IMR-90 (cell line): Measurements from ENCODE around the gene DLX6. TPM values are rescaled to one million over a fixed set of nuclear protein-coding genes. Genes with fewer than 3 reads are reported as not detected.
A peak's percentile ranks its signal among the peaks of the same experiment; 100 is the strongest.

ENCODE experiments used
- ATAC-seq: fragments of 200-7000 bp; cut with Tn5 transposase; 2 replicates; pipeline ENCODE4 v1.9.1; 2020; ENCODE audit warnings: low read depth, mild to moderate bottlenecking, moderate library complexity
- BruUV-seq: library from RNA; stranded (reverse); fragments of 400-500 nt; replicated peaks from 2 replicates; lab custom pipeline; 2021; lab: Mats Ljungman, UMichigan
- CTCF ChIA-PET: fragments of 300-600 bp; formaldehyde crosslinking; extraction: SDS; loops from one replicate; lab custom pipeline; 2021; ENCODE audit warnings: antibody characterized with exemption; lab: Yijun Ruan, JAX
- POLR2A ChIA-PET: fragments of 300-600 bp; sonication (Branson Sonifier 250); formaldehyde crosslinking; loops from one replicate; lab custom pipeline; 2022; ENCODE audit warnings: antibody characterized with exemption; ENCODE audit not compliant: unreplicated experiment; lab: Charles Lee
- DNase-seq: peaks from one replicate; pipeline ENCODE4 v3.0.0; 2013
- H2AFZ ChIP-seq: replicated peaks from 2 replicates; pipeline ENCODE3; 2013; ENCODE audit warnings: low read length, mild to moderate bottlenecking; ENCODE audit not compliant: poor library complexity
- H2AK5ac ChIP-seq: 2 replicates; pipeline ENCODE4 v1.6.1; 2013; ENCODE audit warnings: low read depth, low read length, inconsistent platforms
- H2AK9ac ChIP-seq: replicated peaks from 2 replicates; pipeline ENCODE3; 2013; ENCODE audit warnings: mild to moderate bottlenecking, low read depth, low read length, moderate library complexity; ENCODE audit not compliant: poor library complexity
- H2BK120ac ChIP-seq: 2 replicates; pipeline ENCODE4 v1.6.1; 2013; ENCODE audit warnings: low read depth, low read length, inconsistent platforms
- H2BK15ac ChIP-seq: 3 replicates; pipeline ENCODE4 v1.6.1; 2013; ENCODE audit warnings: low read depth, low read length, inconsistent platforms
- H2BK20ac ChIP-seq: 2 replicates; pipeline ENCODE4 v1.6.1; 2013; ENCODE audit warnings: low read depth, mild to moderate bottlenecking, inconsistent platforms, low read length, moderate library complexity
- H2BK5ac ChIP-seq: 2 replicates; pipeline ENCODE4 v1.6.1; 2013; ENCODE audit warnings: mild to moderate bottlenecking, low read depth, low read length, inconsistent platforms; ENCODE audit not compliant: poor library complexity, severe bottlenecking
- H3K14ac ChIP-seq: replicated peaks from 2 replicates; pipeline ENCODE4 v1.6.1; 2013; ENCODE audit warnings: low read depth, low read length, inconsistent platforms
- H3K18ac ChIP-seq: 2 replicates; pipeline ENCODE4 v1.6.1; 2013; ENCODE audit warnings: low read depth, low read length, control low read depth
- H3K23ac ChIP-seq: 2 replicates; pipeline ENCODE4 v1.6.1; 2013; ENCODE audit warnings: low read depth, low read length, inconsistent platforms
- H3K27ac ChIP-seq: 2 replicates; pipeline ENCODE4 v1.5.1; 2013; ENCODE audit warnings: mild to moderate bottlenecking, control low read depth, low read length; ENCODE audit not compliant: insufficient read depth
- H3K27me3 ChIP-seq: 2 replicates; pipeline ENCODE4 v1.6.1; 2013; ENCODE audit warnings: low read length; ENCODE audit not compliant: control insufficient read depth, insufficient read depth
- H3K36me3 ChIP-seq: 2 replicates; pipeline ENCODE4 v1.6.1; 2013; ENCODE audit warnings: low read length, mixed read lengths; ENCODE audit not compliant: control insufficient read depth, insufficient read depth
- H3K4ac ChIP-seq: 2 replicates; pipeline ENCODE4 v1.6.1; 2013; ENCODE audit warnings: low read depth, low read length, inconsistent platforms
- H3K4me1 ChIP-seq: 2 replicates; pipeline ENCODE4 v1.6.1; 2013; ENCODE audit warnings: low read length, mixed read lengths; ENCODE audit not compliant: control insufficient read depth, insufficient read depth
- H3K4me2 ChIP-seq: 2 replicates; pipeline ENCODE4 v1.6.1; 2013; ENCODE audit warnings: low read depth, mild to moderate bottlenecking, control low read depth, low read length, moderate library complexity
- H3K4me3 ChIP-seq: 2 replicates; pipeline ENCODE4 v1.5.1; 2013; ENCODE audit warnings: low read depth, mild to moderate bottlenecking, control low read depth, low read length, moderate library complexity; ENCODE audit not compliant: insufficient read depth
- H3K56ac ChIP-seq: 2 replicates; pipeline ENCODE4 v1.6.1; 2013; ENCODE audit warnings: low read length, inconsistent platforms; ENCODE audit not compliant: insufficient read depth; ENCODE audit errors: extremely low read depth
- H3K79me1 ChIP-seq, 2 experiments: 2 replicates each; pipeline ENCODE4 v1.6.1; 2013; ENCODE audit warnings: low read length in 2 of 2, inconsistent platforms in 1 of 2, low read depth in 1 of 2
- H3K9ac ChIP-seq: 2 replicates; pipeline ENCODE4 v1.6.1; 2013; ENCODE audit warnings: low read depth, low read length, control low read depth
- H3K9me1 ChIP-seq: 2 replicates; pipeline ENCODE4 v1.6.1; 2013; ENCODE audit warnings: low read length, inconsistent platforms; ENCODE audit not compliant: insufficient read depth
- H3K9me3 ChIP-seq: 2 replicates; pipeline ENCODE4 v1.6.1; 2013; ENCODE audit warnings: low read length; ENCODE audit not compliant: control insufficient read depth, insufficient read depth
- H4K20me1 ChIP-seq: 2 replicates; pipeline ENCODE4 v1.6.1; 2013; ENCODE audit warnings: low read length, inconsistent platforms; ENCODE audit not compliant: insufficient read depth
- H4K5ac ChIP-seq: 2 replicates; pipeline ENCODE4 v1.6.1; 2013; ENCODE audit warnings: mild to moderate bottlenecking, low read depth, low read length, control low read depth
- H4K8ac ChIP-seq, 2 experiments: 2 replicates each; pipeline ENCODE4 v1.6.1; 2013; ENCODE audit warnings: low read depth in 2 of 2, low read length in 2 of 2, control low read depth in 1 of 2, inconsistent platforms in 1 of 2
- H4K91ac ChIP-seq: 2 replicates; pipeline ENCODE4 v1.6.1; 2013; ENCODE audit warnings: low read depth, low read length, inconsistent platforms; ENCODE audit not compliant: insufficient read depth
- BHLHE40 ChIP-seq: fragments of 150-350 bp; IDR thresholded peaks from 2 replicates; pipeline ENCODE4 v1.6.1; 2016; ENCODE audit warnings: mild to moderate bottlenecking, low read depth, low read length
- CEBPB ChIP-seq: IDR thresholded peaks from 2 replicates; pipeline ENCODE4 v1.6.1; 2012; ENCODE audit warnings: low read depth, low read length, improper control_type of control experiment
- CHD1 ChIP-seq: IDR thresholded peaks from 2 replicates; pipeline ENCODE4 v1.6.1; 2012; ENCODE audit warnings: low read depth, low read length, improper control_type of control experiment
- ELK1 ChIP-seq: fragments of 150-350 bp; IDR thresholded peaks from 2 replicates; pipeline ENCODE4 v1.6.1; 2016; ENCODE audit warnings: low read depth, mild to moderate bottlenecking, low read length, moderate library complexity, borderline replicate concordance
- FOS ChIP-seq: fragments of 150-350 bp; IDR thresholded peaks from 2 replicates; pipeline ENCODE4 v1.6.1; 2016; ENCODE audit warnings: low read depth, low read length
- MAFK ChIP-seq: IDR thresholded peaks from 2 replicates; pipeline ENCODE4 v1.6.1; 2012; ENCODE audit warnings: low read depth, low read length, improper control_type of control experiment
- NFE2L2 ChIP-seq: fragments of 150-350 bp; IDR thresholded peaks from 2 replicates; pipeline ENCODE4 v1.6.1; 2016; ENCODE audit warnings: low read depth, mild to moderate bottlenecking, low read length
- POLR2A ChIP-seq: IDR thresholded peaks from 2 replicates; pipeline ENCODE4 v1.6.1; 2012; ENCODE audit warnings: mild to moderate bottlenecking, low read depth, low read length
- RAD21 ChIP-seq: IDR thresholded peaks from 2 replicates; pipeline ENCODE4 v1.6.1; 2012; ENCODE audit warnings: low read length, improper control_type of control experiment
- SMC3 ChIP-seq: fragments of 150-350 bp; IDR thresholded peaks from 2 replicates; pipeline ENCODE4 v1.6.1; 2016; ENCODE audit warnings: low read depth, mild to moderate bottlenecking, antibody characterized with exemption, low read length, moderate library complexity
- USF2 ChIP-seq: fragments of 150-350 bp; IDR thresholded peaks from 2 replicates; pipeline ENCODE4 v1.6.1; 2017; ENCODE audit warnings: mild to moderate bottlenecking, antibody characterized with exemption, low read length, low read depth
- WGBS, 2 experiments: methylation state at CpG; one replicate each; pipeline versions ENCODE4 v1.1.5 to v1.1.7; 2013; ENCODE audit warnings: missing lambda C conversion rate in 2 of 2; ENCODE audit not compliant: insufficient read length in 1 of 2; ENCODE audit errors: extremely low coverage in 2 of 2; 5-methylcytosine and 5-hydroxymethylcytosine counted together
- dilution Hi-C: fragments of 300-500 bp; cut with HindIII; formaldehyde crosslinking; loops from one replicate; pipeline ENCODE4 v1.14.3; 2018; ENCODE audit warnings: low sequenced_read_pairs; ENCODE audit not compliant: unreplicated experiment
- in situ Hi-C: fragments of 300-500 bp; cut with MboI; formaldehyde crosslinking; loops from 3 replicates; pipeline ENCODE4 v1.14.3; 2019; ENCODE audit warnings: low sequenced_read_pairs, inconsistent platforms, mixed read lengths
- intact Hi-C: fragments of 100-400 bp; cut with micrococcal nuclease; formaldehyde crosslinking; loops from 2 replicates; pipeline ENCODE4 v1.10.0; 2022
- polyA plus RNA-seq, 3 experiments: library from polyadenylated mRNA; depleted of rRNA; stranded (reverse); fragments of >200 nt; gene quantifications; 2 replicates each; pipeline ENCODE4 v1.2.3, GENCODE V29; 2012; ENCODE audit warnings: low replicate concordance in 1 of 3
- total RNA-seq: library from RNA; depleted of rRNA; stranded (reverse); fragments of >200 nt; gene quantifications from 2 replicates; pipeline ENCODE4 v1.2.3, GENCODE V29; 2012

The DLX6 gene
- total and polyA plus RNA-seq, 2 of the 4 experiments (the other 2 are of a cell fraction): not detected

DNA sequence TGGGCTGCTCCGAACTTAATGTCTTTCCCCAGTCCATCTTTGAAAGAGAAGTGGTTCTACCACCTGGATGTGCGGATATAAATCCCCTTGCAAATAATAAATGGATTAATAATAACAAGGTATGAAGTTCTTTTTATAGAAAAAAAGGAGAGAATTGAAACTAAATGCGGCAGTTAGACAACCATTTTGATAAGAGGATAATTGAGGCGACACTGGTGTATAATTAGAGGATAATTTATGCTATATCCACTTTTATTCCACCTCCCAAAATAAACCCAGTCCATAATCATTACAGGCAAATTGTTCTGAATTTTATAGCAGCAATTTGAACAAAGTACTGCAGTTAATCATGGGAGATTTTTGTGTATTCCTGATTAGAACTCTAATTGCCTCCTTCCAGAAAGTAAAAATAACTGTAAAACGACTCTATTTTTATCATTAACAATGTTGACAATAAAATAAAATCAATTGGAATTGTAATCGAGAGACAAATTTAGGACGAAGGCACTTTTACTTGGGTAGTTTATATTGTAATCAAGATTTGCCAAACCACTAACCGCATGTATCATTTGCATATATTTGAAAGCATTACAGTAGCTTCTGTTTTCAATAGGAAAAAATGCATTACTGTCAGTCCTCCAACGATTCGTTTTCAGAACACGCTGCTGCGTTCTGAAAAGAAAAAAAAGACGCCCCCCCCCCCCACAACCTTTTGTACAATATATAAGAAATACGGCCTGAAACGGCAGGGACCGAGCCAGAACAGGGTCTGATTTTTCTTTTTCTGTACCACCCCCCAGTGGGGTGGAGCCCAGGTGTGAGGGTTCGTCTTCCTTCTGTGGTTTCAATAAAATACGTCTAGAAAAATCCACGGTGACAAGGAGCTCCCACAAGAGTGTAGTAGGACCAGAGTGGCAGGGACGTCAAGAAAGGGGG is 838 bp upstream of the DLX6 start (continued):
- TF ChIP-seq SMC3: no peak

- Histone ChIP-seq H3K14ac (no peak overlapping the region), H3K27me3 (peaks cover 73% of the 10 kb centered on the region), H3K4me1 (no peaks in the 10 kb centered on the region), H2BK15ac (no peak overlapping the region), H3K4ac (no peak overlapping the region), H3K36me3 (no peaks in the 10 kb centered on the region), H4K5ac (no peak overlapping the region), H2AFZ (peak overlapping the region; percentile 83), H3K23ac (no peak overlapping the region), H4K8ac (no peak overlapping the region), H2BK5ac (no peak overlapping the region), H3K79me1 (no peaks in the 10 kb centered on the region), H2BK120ac (no peak overlapping the region), H3K4me2 (peak overlapping the region; percentile 84), H2AK9ac (no peak overlapping the region), H3K9me1 (no peaks in the 10 kb centered on the region), H2BK20ac (no peak overlapping the region), H2AK5ac (no peak overlapping the region), H3K18ac (no peak overlapping the region), H3K9me3 (peaks cover 3% of the 10 kb centered on the region; the same call in 1 of the 2 replicates), H3K9ac (no peak overlapping the region), H4K20me1 (no peaks in the 10 kb centered on the region), H3K4me3 (peak overlapping the region; percentile 33), H3K27ac (no peak overlapping the region), H4K91ac (no peak overlapping the region), H3K56ac (no peak overlapping the region)
- dilution Hi-C loops (no loop called here), intact Hi-C loops (no loop called here), in situ Hi-C loops (no loop called here)
- 4% methylated on average over 14 of the region's 83 CpGs; no CpG with 5 or more reads in 1 of the 2 experiments for WGBS, 2 experiments
- POLR2A ChIA-PET: interaction anchor here (0.6 kb wide), 1 partner anchor 20 kb away, joined by 3 read pairs; no protein-coding TSS in a partner anchor
- BruUV-seq: no TSS peak
- ATAC-seq (peak; percentile 87), DNase-seq (peak; percentile 1)
- CTCF ChIA-PET: no interaction called here
- no peak for TF ChIP-seq BHLHE40
- no peak for TF ChIP-seq SMC3
- no peak for TF ChIP-seq CEBPB
- TF ChIP-seq RAD21: no peak
- TF ChIP-seq USF2: no peak
- no peak for TF ChIP-seq MAFK
- no peak for TF ChIP-seq POLR2A
- no peak for TF ChIP-seq FOS
- TF ChIP-seq CHD1: no peak
- TF ChIP-seq NFE2L2: no peak
- TF ChIP-seq ELK1: no peak
Measured at GRCh38 chr7:97006055-97006815, 882 bp downstream of the DLX6 start.
